K562 treated with DMSO at 1 percent for 12 hours (cell line): Measurements from ENCODE around the gene NPIPA7. TPM values are rescaled to one million over a fixed set of nuclear protein-coding genes. Genes with fewer than 3 reads are reported as not detected.

Experiments
- total RNA-seq: library from RNA; unstranded; fragments of 300-600 nt; gene quantifications from 2 replicates; pipeline ENCODE4 v1.2.3, GENCODE V29; 2022; ENCODE audit not compliant: insufficient read depth

NPIPA7 gene
- total RNA-seq = not detected in 2 replicates

DNA sequence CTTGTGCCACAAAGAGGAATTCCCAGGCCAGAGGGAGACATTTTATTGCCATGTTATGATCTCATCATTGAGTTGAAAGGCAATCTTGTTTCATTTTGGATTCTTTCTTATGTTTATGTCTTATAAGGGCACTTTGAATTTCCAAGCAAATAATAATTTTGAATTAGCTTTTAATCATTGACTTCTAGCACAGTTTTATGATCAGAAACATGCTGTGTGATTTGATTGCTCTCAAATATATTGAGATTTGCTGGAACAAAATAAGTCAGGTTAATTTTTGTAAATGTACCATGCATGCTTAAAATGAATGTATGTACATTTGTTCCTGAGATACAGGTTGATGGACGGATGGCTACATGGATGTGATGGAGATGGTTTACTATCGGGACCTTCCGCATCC, at the start of gene NPIPA7:
NPIPA7 (plus strand) TSS at position 301 of the 400 bp plus-strand sequence. CDS start 105 bp downstream, outside the sequence.

Other genes with a start within 250 kb of the NPIPA7 start
- gene ABCC6, start 155.6 kb upstream of the NPIPA7 start, total RNA-seq = not detected in 2 replicates
- gene NOMO3, start 146.6 kb upstream of the NPIPA7 start, total RNA-seq = 5.2 and 14.9 TPM in 2 replicates